ENCODE results near the gene MT1E. TPM values are rescaled to one million over a fixed set of nuclear protein-coding genes. Genes with fewer than 3 reads are reported as not detected.
A peak's percentile ranks its signal among the peaks of the same experiment; 100 is the strongest.
"Not testable (repeated sequence)": the region's sequence is repeated elsewhere in the genome, so short reads cannot be mapped to it uniquely, and the experiment has no call there.

Gene MT1E
- total and polyA plus RNA-seq, 3 donors from 2014 or later = 10.5 to 55.4 (median 22.4) TPM

- no peak overlapping the region for H3K4me3 ChIP-seq
- peaks cover 7% of the 10 kb centered on the region for H3K4me1 ChIP-seq
- no peaks in the 10 kb centered on the region for H3K9me3 ChIP-seq
- TF ChIP-seq CTCF (IDR thresholded peaks at IDR 0.05) = no peak
- TF ChIP-seq POLR2A (IDR thresholded peaks at IDR 0.05) = no peak
- WGBS, 2 donors = 92 to 93% methylated on average over 1 of the region's 1 CpG
- no peaks in the 10 kb centered on the region for H3K36me3 ChIP-seq (ENCODE audit: low read depth, missing control alignments)
- H3K27me3 ChIP-seq = no peaks in the 10 kb centered on the region
- no peak for DNase-seq
- no peak overlapping the region for H3K27ac ChIP-seq
- intact Hi-C loops (cut with DNase I; ENCODE audit: low total_unique reads) = no loop called here
Observed at GRCh38 chr16:56664506-56664905, 38.9 kb downstream of the MT1E start.

GRCh38 chr16:56665286-56666261, 40.0 kb downstream of the MT1E start:
- H3K9me3 ChIP-seq; H3K27ac ChIP-seq; intact Hi-C loops (cut with DNase I; ENCODE audit: low total_unique reads); H3K36me3 ChIP-seq (ENCODE audit: low read depth, missing control alignments); H3K27me3 ChIP-seq; H3K4me1 ChIP-seq; H3K4me3 ChIP-seq: not testable (repeated sequence)
- WGBS, 2 donors = 57 to 60% methylated on average over 8 of the region's 8 CpGs
- peak; percentile 67 for DNase-seq

GRCh38 chr16:56667581-56668571, 42.3 kb downstream of the MT1E start, which contains the start of gene MT1G:
Gene MT1G (minus strand): TSS chr16:56668065. CDS start chr16:56667993, 72 bp downstream.
- WGBS, 2 donors = 23 to 35% methylated on average over 19 to 46 of the region's 46 CpGs
- H3K36me3 ChIP-seq (ENCODE audit: low read depth, missing control alignments) = no peaks in the 10 kb centered on the region
- intact Hi-C loops (cut with DNase I; ENCODE audit: low total_unique reads) = no loop called here
- no peak within 1 kb of the TSS for H3K4me3 ChIP-seq
- H3K9me3 ChIP-seq = no peaks in the 10 kb centered on the region
- no peaks in the 10 kb centered on the region for H3K27me3 ChIP-seq
- H3K27ac ChIP-seq = no peak within 1 kb of the TSS
- H3K4me1 ChIP-seq = peaks cover 6% of the 10 kb centered on the region
- TF ChIP-seq CTCF (IDR thresholded peaks at IDR 0.05) (no peak), POLR2A (IDR thresholded peaks at IDR 0.05) (no peak)
- no peak for DNase-seq

GRCh38 chr16:56669005-56669839, 43.6 kb downstream of the MT1E start, which contains the start of gene MT1H:
Gene MT1H (plus strand): TSS chr16:56669814. CDS start chr16:56669885, 71 bp downstream.
- H3K36me3 ChIP-seq (ENCODE audit: low read depth, missing control alignments) = no peaks in the 10 kb centered on the region
- no peaks in the 10 kb centered on the region for H3K27me3 ChIP-seq
- no peak within 1 kb of the TSS for H3K4me3 ChIP-seq
- no peak within 1 kb of the TSS for H3K27ac ChIP-seq
- no peak for DNase-seq
- H3K9me3 ChIP-seq = no peaks in the 10 kb centered on the region
- WGBS, 2 donors = 38 to 49% methylated on average over 26 to 37 of the region's 38 CpGs
- intact Hi-C loops (cut with DNase I; ENCODE audit: low total_unique reads) = no loop called here
- peaks cover 3% of the 10 kb centered on the region for H3K4me1 ChIP-seq
- TF ChIP-seq POLR2A (IDR thresholded peaks at IDR 0.05) (no peak), CTCF (IDR thresholded peaks at IDR 0.05) (no peak)

Measured in testis (tissue), 3 donors.